Measurements from ENCODE around the gene RBM47. TPM values are rescaled to one million over a fixed set of nuclear protein-coding genes. Genes with fewer than 3 reads are reported as not detected.
A peak's percentile ranks its signal among the peaks of the same experiment; 100 is the strongest.
"Not testable (repeated sequence)": the region's sequence is repeated elsewhere in the genome, so short reads cannot be mapped to it uniquely, and the experiment has no call there.

Gene RBM47
- total RNA-seq, 1 donor from 2014 or later: 41.1 TPM

DNA sequence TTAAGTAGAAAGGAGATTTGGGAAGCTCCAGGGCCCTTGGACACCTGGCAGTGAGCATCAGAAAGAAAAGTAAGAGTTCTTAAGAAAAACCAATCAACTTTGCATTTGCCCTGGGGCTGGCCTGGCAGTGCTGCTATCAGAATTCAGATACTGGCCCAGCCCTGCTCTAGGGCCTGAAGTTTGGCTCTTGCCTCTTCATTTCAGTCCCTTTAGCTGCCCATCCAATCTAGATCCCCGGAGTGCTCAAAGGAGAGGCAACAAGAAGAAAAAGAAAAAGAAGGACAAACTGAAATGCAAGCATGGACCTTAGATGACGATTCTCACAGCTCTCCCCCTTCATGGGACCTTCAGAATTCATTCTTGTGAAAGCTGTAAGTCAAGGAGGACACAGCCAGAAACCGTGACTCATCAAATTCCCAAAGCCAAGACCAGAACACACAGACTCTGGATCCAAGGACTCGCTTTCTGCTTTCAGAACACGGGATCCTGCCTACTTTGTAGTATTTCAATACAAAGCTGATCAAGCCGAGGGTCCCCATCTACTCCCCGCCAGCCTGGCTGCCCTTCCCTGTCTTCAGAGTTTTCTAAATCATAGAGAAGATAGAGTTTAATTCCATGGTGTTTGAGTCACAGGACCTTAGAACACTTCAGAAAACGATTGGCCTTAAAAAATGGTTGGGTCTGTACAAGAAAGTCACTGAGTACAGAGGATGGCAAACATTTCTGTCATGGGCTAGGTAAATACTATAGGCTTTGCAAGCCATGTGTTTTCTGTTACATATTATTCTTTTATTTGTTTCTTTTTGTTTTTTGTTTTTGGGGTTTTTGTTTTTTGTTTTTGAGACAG lies 103.7 kb downstream of the RBM47 start:
- no peaks in the 10 kb centered on the region for H3K27me3 ChIP-seq (ENCODE audit: control insufficient read depth, insufficient read depth, low read length)
- no peak overlapping the region for H3K4me3 ChIP-seq (ENCODE audit: low read depth, low read length)
- H3K36me3 ChIP-seq (ENCODE audit: control insufficient read depth, insufficient read depth, low read length): no peaks in the 10 kb centered on the region
- peak; percentile 79 for DNase-seq (ENCODE audit: low read depth)
- TF ChIP-seq, protein P1, sequence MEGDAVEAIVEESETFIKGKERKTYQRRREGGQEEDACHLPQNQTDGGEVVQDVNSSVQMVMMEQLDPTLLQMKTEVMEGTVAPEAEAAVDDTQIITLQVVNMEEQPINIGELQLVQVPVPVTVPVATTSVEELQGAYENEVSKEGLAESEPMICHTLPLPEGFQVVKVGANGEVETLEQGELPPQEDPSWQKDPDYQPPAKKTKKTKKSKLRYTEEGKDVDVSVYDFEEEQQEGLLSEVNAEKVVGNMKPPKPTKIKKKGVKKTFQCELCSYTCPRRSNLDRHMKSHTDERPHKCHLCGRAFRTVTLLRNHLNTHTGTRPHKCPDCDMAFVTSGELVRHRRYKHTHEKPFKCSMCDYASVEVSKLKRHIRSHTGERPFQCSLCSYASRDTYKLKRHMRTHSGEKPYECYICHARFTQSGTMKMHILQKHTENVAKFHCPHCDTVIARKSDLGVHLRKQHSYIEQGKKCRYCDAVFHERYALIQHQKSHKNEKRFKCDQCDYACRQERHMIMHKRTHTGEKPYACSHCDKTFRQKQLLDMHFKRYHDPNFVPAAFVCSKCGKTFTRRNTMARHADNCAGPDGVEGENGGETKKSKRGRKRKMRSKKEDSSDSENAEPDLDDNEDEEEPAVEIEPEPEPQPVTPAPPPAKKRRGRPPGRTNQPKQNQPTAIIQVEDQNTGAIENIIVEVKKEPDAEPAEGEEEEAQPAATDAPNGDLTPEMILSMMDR (IDR thresholded peaks at IDR 0.05; ENCODE audit: insufficient read depth, low read length, poor library complexity, severe bottlenecking): no peak

DNA sequence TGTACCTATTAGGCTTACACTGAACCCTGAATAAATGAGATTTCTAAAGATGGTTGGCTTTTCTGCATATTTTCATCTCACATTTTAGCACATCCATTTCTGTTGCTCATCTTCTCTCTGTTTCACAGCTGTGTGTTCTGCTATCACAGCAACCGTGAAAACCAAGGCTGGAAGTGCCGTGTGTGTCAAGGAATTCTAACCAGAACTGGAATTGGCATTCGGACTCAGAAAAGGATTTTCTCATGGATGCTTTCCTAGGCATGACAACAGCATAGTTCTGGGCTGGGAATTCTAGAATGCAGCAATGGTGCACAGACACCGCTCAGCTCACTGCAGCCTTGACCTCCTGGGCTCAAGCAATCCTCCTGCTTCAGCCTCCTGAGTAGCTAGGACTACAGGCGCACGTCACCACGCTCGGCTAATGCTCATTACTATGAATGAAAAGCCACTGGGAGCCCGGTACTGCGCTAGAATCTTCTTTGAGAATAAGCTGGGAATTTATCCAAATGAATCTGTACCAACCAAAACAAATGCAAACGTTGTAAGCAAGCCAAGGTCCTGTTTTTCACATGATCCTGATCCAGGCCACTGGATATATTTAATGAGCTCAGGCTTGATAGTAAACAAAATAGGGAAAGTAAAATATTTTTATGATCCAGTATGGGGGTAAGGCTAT lies 105.2 kb downstream of the RBM47 start:
- TF ChIP-seq, protein P1 (IDR thresholded peaks at IDR 0.05; ENCODE audit: insufficient read depth, low read length, poor library complexity, severe bottlenecking): no peak
- DNase-seq (ENCODE audit: low read depth): no peak
- Histone ChIP-seq H3K36me3 (ENCODE audit: control insufficient read depth, insufficient read depth, low read length) (no peaks in the 10 kb centered on the region), H3K27me3 (ENCODE audit: control insufficient read depth, insufficient read depth, low read length) (no peaks in the 10 kb centered on the region), H3K4me3 (ENCODE audit: low read depth, low read length) (no peak overlapping the region)

DNA sequence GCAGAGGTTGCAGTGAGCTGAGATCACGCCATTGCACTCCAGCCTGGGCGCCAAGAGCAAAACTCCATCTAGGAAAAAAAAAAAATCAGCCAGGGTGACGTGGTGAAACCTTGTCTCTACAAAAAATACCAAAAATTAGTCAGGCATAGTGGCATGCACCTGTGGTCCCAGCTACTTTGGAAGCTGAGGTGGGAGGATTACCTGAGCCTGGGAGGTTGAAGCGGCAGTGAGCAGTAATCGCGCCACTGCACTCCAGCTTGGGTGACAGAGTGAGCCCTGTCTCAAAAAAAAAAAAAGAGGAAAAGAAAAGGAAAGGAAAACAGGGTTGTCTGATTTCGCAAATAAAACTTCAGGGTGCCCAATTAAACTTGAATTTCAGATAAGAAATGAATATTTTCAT lies 106.1 kb downstream of the RBM47 start:
- Histone ChIP-seq H3K4me3 (ENCODE audit: low read depth, low read length) (no peak overlapping the region), H3K27me3 (ENCODE audit: control insufficient read depth, insufficient read depth, low read length) (no peaks in the 10 kb centered on the region), H3K36me3 (ENCODE audit: control insufficient read depth, insufficient read depth, low read length) (no peaks in the 10 kb centered on the region)
- TF ChIP-seq, protein P1 (IDR thresholded peaks at IDR 0.05; ENCODE audit: insufficient read depth, low read length, poor library complexity, severe bottlenecking): no peak
- DNase-seq (ENCODE audit: low read depth): no peak

DNA sequence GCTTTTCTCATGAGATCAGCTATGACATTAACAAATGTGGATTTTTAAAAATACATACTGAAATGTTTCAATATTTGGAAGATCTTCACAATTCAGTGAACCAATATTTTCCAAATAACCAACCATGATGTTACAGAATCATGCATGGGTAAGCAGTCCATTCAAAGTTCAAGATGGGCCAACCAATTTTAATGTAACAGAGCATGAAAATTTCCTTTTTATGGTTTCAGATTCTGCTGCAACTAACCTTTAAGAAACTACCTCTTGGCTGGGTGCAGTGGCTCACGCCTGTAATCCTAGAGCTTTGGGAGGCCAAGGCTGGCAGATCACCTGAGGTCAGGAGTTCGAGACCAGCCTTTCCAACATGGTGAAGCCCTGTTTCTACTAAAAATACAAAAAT lies 107.7 kb downstream of the RBM47 start:
- no peaks in the 10 kb centered on the region for H3K36me3 ChIP-seq (ENCODE audit: control insufficient read depth, insufficient read depth, low read length)
- no peak for DNase-seq (ENCODE audit: low read depth)
- TF ChIP-seq, protein P1 (IDR thresholded peaks at IDR 0.05; ENCODE audit: insufficient read depth, low read length, poor library complexity, severe bottlenecking): no peak
- H3K4me3 ChIP-seq (ENCODE audit: low read depth, low read length): no peak overlapping the region
- no peaks in the 10 kb centered on the region for H3K27me3 ChIP-seq (ENCODE audit: control insufficient read depth, insufficient read depth, low read length)

DNA sequence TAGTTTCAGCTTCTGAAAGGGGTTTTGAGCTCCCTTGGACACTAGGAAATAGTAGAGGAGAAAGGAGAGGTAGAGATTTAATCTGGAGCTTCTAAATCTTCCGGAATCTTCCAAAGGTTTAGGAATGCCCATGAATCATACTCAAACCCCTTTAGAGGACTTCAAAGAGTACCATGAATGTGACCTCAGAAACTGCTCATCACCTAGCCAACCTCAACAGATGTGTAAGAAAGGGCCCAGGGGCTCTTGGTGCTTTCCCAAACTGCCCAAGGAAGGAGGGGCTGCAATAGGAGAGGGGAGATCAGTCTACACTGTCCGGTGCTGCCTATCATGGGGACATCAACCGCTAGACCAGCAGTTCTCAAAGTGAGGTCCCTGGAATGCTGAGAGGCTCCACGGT lies 109.1 kb downstream of the RBM47 start:
- Histone ChIP-seq H3K27me3 (ENCODE audit: control insufficient read depth, insufficient read depth, low read length) (no peaks in the 10 kb centered on the region), H3K4me3 (ENCODE audit: low read depth, low read length) (no peak overlapping the region), H3K36me3 (ENCODE audit: control insufficient read depth, insufficient read depth, low read length) (no peaks in the 10 kb centered on the region)
- no peak for DNase-seq (ENCODE audit: low read depth)
- TF ChIP-seq, protein P1 (IDR thresholded peaks at IDR 0.05; ENCODE audit: insufficient read depth, low read length, poor library complexity, severe bottlenecking): no peak

DNA sequence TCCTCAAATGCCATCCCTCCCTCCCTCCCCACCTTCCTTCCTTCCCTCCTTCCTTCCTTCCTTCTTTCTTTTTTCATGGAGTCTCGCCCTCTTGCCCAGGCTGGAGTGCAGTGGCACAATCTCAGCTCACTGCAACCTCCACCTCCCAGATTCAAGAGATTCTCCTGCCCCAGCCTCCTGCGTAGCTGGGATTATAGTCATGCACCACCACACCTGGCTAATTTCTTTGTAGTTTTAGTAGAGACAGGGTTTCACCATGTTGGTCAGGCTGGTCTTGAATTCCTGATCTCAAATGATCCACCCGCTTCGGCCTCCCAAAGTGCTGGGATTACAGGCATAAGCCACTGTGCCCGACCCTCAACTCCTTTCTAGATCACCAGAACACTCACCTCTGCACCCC lies 112.6 kb downstream of the RBM47 start:
- H3K27me3 ChIP-seq (ENCODE audit: control insufficient read depth, insufficient read depth, low read length); DNase-seq (ENCODE audit: low read depth); H3K36me3 ChIP-seq (ENCODE audit: control insufficient read depth, insufficient read depth, low read length); H3K4me3 ChIP-seq (ENCODE audit: low read depth, low read length): not testable (repeated sequence)

Measured in kidney epithelial cell (primary cell).